HG03342 (cell line): ENCODE data around the gene CCDC34.
"Not testable (repeated sequence)": the region's sequence is repeated elsewhere in the genome, so short reads cannot be mapped to it uniquely, and the experiment has no call there.

Source experiments
- ATAC-seq: cut with Tn5 transposase; IDR thresholded peaks from one replicate; pipeline ENCODE4 v1.9.1; 2021; ENCODE audit warnings: mild to moderate bottlenecking, moderate library complexity; ENCODE audit not compliant: unreplicated experiment

CCDC34 gene

DNA sequence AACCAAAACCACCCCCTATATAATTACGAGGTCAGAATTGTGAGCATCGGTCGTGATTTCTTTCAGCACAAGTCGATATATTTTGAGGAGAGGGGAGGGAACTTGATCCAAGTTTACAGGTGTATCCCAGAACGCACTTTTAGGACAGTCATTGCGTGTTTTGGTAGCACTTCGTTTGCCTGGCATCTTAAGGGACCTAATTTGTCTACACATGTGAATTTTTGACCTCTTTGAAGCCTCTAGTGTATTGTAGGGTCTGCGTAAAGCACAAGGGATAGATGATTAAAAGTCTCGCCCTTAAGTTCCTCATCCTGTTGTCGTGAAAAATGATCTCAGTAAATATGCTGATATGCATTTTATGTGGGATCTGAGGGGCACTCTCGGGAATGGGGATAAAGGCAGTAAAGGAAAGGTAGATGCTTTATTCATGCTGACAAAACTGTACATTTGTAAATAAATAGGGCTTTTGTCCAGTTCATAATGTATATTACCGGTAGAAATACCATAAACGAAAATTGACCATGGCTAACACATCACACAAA is 632 bp upstream of the CCDC34 start:
- ATAC-seq: no peak

DNA sequence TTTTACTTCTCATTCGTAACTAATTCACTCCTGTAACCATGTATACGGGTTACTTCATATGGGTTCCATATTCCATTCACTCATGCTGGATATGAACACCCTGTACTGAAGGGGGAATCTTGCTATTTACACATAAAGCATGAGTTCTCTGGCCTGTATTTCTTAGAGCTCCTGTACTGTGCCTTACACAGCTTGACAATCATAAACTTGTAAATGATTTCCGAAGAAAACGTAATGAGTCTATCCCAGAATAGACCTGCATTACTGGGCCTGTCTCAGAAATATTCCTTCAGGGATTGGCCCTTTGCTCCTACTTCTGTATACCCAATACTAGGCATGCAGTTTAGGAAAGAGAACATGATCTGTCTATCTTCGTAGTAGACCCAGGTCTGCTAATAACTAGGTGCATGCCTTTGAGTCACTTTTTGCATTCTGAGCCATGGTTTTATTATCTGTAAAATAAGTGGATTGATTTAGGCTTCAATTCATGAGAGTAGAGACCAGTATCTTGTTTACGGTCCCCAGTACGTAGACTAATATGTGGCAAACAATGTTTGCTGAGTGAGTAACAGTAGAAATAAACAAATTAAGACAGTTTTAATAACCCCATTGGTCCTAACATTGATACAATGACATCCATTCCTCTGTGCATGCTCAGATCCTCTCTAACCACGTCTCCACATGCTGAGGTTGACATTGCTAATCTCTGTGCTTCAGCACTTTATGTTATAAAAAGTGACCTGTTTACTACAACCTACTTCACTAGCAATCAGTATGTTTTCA is 1.2 kb downstream of the CCDC34 start:
- no peak for ATAC-seq

DNA sequence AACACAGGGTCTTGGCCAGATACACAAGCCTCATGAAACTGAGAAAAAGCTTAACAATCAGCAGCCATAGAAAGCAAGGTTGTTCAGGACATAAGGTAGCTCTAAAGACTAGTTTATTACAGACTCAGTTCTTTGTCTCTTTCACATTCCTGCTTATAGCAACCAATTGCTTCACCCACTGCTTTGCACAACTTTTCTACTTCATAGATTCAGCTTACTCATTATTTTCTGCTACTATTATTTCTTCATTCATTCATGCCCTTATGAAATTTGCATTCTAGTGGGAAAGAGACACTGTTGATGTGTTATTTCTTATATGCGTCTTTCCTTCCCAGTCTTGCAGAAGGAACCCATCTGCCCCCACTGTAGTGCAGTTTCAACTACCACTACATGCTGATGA is 4.7 kb downstream of the CCDC34 start:
- ATAC-seq: no peak

DNA sequence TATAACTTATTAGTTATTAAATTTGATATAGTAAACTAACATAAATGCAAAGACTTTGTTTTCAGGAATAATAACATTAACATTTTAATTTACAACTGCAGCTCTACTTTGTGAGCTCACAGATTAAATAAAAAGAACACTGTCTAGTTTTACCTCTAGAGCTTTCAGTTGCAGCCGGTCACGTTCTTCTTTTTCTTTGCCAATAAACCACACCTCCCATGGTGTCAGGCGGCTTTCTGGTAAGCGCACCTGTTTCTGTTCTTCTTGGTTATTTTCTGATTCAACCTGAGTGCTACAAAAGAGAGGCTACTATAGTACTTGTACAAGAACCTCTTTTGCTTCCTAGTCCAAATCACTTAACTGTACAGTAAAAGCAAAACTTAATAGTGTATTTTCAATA is 5.8 kb downstream of the CCDC34 start:
- no peak for ATAC-seq

DNA sequence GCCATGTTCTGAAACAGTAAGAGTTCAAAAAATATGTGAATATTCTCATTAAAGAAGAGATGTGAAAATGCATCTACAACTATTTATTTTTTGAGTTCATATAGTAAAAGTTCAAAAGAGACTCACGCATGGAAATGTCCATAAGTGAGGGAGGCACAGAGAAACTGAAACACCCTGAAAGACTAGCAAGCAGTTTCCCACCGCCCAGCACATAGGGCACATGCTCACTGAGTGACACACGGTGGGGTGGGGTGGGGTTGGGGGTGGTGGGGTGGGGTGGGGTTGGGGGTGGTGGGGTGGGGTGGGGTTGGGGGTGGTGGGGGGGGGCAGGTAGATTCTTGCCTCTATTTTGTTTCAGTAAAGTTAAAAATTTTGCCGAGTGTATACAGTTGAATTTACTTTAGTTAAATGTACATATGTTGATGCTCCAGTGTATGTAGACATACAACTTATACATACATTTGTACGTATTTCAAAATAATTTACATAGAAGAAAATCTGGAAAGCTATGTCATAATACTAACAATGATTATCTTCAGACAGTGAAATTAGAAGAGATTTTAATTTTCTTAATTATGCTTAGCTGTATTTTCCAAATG is 6.3 kb downstream of the CCDC34 start:
- no peak for ATAC-seq

DNA sequence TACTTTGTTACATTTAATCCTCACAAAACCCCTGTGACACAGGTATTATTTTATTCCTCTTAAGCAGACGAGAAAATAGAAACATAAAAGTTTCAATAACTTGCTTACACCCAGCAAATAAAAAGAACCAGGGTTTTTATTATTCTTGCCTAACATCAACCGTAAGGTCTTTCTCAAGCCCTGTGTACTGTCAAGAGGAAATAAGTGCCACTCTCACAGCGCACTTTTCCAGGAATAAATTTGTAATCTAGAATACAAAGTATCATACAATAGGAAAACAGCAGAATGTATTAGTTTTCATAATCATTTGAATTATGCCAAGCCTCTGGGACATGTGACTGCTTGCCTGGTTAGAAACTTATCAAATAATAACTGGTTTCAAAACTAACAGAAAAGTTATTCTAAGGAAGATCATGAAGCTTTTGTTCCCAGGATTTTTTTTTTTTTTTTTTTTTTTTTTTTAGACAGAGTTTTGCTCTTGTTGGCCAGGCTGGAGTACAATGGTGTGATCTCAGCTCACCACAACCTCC is 7.4 kb downstream of the CCDC34 start:
- ATAC-seq: no peak

DNA sequence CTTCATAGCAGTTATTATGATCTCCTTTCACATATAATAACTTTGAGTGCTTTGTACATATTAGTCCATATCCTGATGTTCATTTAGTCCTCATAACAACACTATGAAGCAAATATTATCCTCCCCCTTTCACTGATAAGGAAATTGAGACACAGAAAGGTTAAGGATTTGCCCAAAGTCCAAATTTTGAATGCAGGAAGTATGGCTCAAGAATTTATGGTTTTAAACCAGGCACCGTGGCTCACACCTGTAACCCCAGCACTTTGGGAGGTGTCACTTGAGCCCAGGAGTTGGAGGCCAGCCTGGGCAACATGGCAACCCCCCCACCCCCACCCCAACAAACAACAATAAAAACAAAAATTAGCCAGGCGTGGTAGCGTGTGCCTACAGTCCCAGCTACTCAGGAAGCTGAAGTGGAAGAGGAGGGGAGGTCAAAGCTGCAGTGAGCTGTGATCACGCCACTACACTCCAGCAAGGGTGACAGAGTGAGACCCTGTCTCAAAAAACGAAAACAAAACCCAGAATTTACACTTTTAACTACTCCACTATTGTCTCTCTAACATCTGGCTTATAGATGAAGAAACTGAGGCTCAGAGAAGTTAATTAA is 8.6 kb downstream of the CCDC34 start:
- no peak for ATAC-seq

DNA sequence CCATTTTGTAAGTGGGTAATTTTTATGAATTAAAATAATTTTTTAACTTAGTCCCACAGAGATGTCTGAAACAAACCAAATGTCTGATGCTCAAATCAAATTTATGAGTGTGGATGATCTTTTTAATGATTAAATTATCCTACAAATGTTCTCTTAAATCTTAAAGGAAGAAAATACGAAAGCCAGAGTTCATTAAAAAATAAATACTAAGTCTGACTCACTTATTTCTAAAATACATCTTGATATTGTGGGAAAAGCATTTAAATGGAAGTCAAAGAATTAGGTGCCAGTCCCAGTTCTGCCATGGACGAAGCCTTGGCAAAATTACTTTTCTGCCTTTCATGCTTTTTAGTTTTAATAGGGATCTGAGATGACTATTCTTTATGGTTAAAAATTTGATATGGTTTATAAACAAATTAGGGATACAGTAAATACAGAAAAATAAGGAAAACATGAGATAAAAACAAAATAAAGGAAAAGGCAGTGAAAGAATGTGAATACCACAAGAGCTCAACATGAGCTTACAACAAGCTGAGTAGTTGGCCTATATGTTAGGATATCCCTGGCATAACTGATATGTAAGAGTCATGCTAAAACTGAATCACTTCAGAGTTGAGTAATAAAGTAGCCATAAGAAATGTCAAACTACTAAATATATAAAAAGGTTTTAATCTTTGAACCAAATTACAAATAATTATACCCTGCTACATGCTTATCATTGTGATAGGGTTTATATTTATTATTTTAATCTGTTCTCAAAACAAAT is 9.2 kb downstream of the CCDC34 start:
- no peak for ATAC-seq

DNA sequence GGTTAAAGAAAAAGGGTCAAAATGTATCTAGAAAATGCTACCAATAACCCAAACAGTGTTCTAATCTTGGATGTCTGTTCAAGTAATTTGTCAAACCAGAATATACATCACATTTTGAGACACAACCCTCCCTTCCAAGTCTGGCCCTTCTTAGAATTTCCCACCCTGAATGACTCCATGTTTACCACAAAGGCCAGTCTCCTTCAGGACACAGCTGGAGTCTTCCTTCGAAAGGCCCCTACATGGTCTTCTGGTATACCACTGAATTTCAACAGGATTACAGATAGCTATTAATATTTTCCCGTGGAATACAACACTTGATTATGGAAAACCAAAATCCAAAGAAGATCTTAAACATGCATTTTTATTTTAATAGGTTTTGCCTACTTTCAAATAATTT is 10.2 kb downstream of the CCDC34 start:
- no peak for ATAC-seq

DNA sequence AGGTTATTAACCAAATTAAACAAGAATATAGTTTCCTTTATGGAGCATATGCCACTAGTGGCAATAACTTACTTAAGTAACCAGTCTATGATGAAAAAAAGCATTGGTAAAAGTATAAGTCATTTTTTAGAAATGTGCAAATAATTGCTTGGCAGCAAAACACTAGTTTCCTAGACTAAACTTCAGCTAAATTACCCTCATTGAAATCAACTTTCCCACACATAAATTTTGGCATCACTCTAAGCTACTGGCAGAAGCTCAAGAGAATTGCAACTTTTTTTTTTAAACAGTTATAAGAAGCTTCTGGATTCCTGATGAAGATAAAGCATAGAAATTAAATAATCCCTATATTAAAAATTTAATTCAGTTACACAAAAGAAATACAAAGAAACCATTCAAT is 12.5 kb downstream of the CCDC34 start:
- ATAC-seq: no peak

DNA sequence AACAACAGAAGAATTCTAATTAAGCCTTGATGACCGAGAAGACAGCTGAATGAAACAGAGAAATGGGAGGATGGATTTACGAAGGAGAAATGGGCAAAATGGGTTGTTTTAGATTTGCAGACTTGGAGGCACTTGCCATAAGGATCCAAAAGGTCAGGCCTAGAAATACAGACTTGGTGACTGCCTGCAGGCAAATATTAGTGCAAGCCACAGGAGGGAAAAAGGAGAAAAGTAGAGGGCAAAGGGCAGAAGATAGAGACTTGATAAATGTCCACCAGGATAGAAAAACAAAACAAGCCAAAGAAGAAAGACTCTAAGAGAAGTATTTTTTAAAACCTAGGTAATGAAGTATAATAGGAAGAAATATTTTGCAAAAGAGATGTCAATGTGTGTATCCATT is 13.1 kb downstream of the CCDC34 start:
- no peak for ATAC-seq

DNA sequence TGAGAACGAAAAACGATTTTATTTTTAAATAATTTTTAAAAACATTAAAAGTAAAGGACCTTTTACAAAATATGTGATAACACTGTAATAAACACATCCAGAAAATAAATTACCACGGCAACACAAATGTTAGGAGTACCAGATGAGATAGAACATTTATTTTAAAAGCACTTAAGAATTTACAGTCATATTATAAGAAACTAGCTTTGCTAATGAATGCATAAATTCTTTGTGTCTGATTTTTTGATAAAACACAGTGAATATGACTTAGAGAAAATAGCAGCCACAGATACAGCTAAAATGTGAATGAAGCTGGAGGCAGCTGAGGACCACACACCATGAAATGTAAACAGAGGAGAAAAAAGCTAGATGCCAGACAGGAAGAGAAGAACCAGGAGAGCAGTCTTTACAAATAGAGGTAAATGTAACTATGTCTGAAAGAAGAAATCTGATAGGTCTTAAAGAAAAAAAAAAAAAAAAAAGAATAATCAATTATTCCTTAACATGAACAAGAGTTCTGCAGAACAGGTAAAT is 14.6 kb downstream of the CCDC34 start:
- no peak for ATAC-seq

DNA sequence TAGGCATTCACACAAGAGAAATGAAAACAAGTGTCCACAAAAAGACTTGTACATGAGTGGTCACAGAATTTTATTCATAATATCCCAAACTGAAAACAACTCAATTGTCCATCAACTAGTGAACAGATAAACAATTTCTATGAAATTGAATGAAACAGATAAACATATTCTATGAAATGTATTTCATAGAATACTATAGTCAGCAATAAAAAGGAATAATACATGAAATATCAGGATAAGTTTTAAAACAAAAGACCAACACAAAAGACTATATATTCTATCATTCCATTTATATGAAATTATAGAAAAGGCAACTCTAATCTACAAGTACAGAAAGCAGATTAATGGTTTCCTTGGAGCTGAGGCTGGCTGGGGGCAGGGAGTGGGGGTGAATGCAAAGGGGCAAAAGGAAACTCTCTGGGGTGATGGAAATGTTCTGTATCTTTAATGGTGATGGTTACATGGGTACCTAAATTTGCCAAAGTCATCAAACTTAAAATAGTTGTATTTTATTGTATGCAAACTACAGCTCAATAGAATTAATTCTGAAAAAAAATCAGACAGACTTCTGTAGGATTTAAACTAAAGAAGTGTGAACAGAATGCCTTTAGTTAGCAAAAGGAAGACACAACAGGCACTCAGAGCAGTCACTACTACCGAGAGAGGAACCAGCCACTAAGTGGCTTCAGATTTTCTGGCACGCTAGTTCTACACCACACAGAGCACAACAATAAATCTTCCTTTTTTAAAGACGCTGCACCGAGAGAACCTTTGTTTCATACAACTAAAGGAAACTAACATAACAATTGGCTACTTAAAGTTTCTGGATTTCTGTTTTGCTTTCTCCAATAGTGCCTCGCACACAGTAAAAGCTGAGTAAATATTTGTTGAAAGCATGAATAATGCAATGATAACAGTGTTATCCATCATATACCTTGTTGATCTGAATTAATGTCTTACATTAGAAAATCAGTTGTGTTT is 15.4 kb downstream of the CCDC34 start:
- ATAC-seq: no peak

DNA sequence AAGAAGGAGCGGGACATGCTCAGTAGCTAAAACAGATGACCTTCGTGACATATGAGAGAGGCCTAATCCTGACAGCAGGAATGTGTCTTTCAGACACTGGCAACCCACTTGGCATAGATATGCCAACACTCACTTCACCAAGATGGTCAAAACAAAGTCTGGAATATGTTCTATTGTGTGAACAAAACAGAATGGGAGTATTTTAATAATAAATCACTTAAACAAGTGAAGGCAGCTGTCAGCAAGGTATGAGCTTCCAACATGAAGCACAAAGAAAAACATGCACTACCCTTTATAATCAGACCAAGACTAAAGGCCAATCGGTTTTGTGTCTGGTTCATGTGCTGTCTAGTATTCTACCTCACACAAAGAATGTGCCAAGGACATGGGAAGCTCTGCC is 23.1 kb downstream of the CCDC34 start:
- no peak for ATAC-seq

DNA sequence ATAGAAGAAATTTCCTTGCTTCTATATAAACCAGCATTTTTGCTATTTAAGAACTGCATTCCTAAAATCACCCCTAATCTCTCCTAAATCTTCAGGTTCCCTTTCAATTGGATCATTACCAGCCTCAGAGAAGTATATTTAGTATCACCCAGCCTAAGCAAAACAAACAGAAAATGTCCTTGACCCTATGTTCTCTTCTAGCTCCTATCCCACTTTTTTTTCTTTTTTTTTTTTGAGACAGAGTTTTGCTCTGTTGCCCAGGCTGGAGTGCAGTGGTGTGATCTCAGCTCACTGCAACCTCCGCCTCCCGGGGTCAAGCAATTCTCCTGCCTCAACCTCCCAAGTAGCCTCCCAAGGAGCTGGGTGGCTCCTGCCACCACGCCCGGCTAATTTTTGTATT is 28.3 kb downstream of the CCDC34 start:
- ATAC-seq: not testable (repeated sequence)

DNA sequence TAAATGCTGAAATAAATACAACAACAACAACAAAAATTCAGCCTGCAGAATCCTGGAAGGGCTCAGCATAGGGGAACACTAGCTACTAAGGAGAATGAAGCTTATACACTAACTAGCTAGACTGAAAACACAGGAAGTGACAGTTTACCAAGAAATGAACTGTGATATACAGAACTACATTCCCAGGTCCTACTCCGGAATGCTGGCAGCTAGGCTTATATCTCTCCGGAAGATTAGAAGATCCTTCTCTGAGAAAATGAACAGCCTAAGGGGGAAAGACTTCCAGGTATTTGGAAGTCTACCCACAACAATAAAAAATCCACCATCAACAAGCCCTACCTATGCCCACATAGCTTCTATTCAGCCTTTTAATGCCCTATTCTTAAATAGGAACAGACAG is 31.0 kb downstream of the CCDC34 start:
- ATAC-seq: no peak

DNA sequence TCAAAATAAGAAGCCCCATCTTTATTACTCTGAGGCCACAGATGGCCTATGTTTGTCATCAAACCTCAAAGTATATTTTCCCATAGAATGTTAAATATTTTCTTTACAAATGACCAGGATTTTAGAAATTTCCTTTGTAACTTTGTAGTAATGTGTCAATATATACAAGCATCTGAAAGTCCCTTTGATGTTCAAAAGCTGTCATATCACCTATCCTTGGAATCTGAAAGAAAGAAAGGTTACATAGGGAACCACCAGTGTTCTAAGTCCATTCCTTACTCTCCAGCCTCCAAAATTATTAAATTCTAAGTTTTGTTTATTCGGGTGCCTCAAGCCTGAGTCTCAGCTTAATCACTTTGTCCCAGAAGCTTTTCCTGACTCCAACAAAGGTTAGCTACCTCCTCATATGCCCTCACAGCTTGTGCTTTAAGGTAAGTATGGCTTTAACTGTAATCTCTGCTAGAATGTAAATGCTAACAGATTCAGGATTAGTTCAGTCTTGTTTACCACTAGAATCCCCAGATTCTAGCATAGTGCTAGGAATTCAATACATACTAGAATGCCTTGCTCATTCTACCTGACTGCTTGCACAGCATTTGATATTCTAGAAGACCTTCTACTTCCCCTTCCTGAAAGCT is 32.3 kb downstream of the CCDC34 start:
- ATAC-seq: no peak

DNA sequence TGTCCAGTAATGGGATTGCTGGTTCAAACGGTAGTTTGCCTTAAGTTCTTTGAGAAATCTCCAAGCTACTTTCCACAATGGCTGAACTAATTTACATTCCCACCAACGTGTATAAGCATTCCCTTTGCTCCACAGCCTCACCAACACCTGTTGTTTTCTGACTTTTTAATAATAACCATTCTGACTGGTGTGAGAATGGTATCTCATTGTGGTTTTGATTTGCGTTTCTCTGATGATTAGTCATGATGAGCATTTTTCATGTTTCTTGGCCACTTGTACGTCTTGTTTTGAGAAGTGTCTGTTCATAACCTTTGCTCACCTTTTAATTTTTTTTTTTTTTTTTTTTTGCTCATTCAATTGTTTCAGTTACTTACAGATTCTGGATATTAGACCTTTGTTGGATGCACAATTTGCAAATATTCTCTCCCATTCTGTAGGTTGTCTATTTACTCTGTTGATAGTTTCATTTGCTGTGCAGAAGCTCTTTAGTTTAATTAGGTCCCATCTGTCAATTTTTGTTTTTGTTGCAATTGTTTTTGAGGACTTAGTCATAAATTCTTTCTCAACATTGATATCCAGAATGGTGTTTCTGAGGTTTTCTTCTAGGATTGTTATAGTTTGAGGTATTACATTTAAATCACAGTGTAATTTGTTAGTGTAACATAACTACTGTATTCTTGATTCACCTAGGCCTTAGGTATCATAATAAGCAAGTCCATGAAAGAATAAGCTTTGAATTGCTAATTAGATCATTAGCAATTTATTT is 33.0 kb downstream of the CCDC34 start:
- ATAC-seq: no peak
